CD8-positive, alpha-beta memory T cell (primary cell): ENCODE results near the gene NLRP9. TPM values are rescaled to one million over a fixed set of nuclear protein-coding genes. Genes with fewer than 3 reads are reported as not detected.
"Not testable (repeated sequence)": the region's sequence is repeated elsewhere in the genome, so short reads cannot be mapped to it uniquely, and the experiment has no call there.

Experiments used
- CTCF ChIA-PET: fragments of 350-600 bp; sonication (Branson Sonifier 250); formaldehyde crosslinking; loops from one replicate; lab custom pipeline; 2021; ENCODE audit warnings: antibody characterized with exemption; lab: Charles Lee
- POLR2A ChIA-PET: fragments of 350-600 bp; sonication (Branson Sonifier 250); formaldehyde crosslinking; loops from one replicate; lab custom pipeline; 2021; ENCODE audit warnings: antibody characterized with exemption; lab: Charles Lee
- DNase-seq, 5 donors: peaks; one replicate each; pipeline versions ENCODE4 v3.0.0 to v3.0.0-alpha.2; 2020 to 2022; ENCODE audit warnings: mixed read lengths in 1 of 5
- H3K27ac ChIP-seq: one replicate; pipeline ENCODE4 v1.7.0; 2013; ENCODE audit warnings: low read depth, mild to moderate bottlenecking, low read length, moderate library complexity
- H3K27me3 ChIP-seq: 2 replicates; pipeline ENCODE4 v1.7.0; 2013; ENCODE audit warnings: low read length, mild to moderate bottlenecking; ENCODE audit not compliant: insufficient read depth, poor library complexity, severe bottlenecking
- H3K36me3 ChIP-seq: 2 replicates; pipeline ENCODE4 v1.7.0; 2013; ENCODE audit warnings: mild to moderate bottlenecking, low read length, moderate library complexity; ENCODE audit not compliant: insufficient read depth
- H3K4me1 ChIP-seq: 2 replicates; pipeline ENCODE4 v1.7.0; 2013; ENCODE audit warnings: mild to moderate bottlenecking, low read length, moderate library complexity; ENCODE audit not compliant: insufficient read depth
- H3K4me3 ChIP-seq: 2 replicates; pipeline ENCODE4 v1.7.0; 2013; ENCODE audit warnings: mild to moderate bottlenecking, low read length
- H3K9me3 ChIP-seq: 2 replicates; pipeline ENCODE4 v1.7.0; 2013; ENCODE audit warnings: mild to moderate bottlenecking, low read length
- H3K27ac Mint-ChIP-seq, 8 donors: one replicate each; pipeline ENCODE4 v1.8.0; 2020 to 2021; ENCODE audit warnings: mixed read lengths in 8 of 8, mild to moderate bottlenecking in 6 of 8, inconsistent platforms in 3 of 8, moderate library complexity in 3 of 8
- H3K27me3 Mint-ChIP-seq, 2 donors: one replicate each; pipeline ENCODE4 v1.8.0; 2020 to 2021; ENCODE audit warnings: mixed read lengths in 2 of 2, mild to moderate bottlenecking in 1 of 2, moderate library complexity in 1 of 2
- H3K36me3 Mint-ChIP-seq, 3 donors: one replicate each; pipeline ENCODE4 v1.8.0; 2020 to 2021; ENCODE audit warnings: mixed read lengths in 3 of 3, inconsistent platforms in 1 of 3, mild to moderate bottlenecking in 1 of 3
- H3K4me1 Mint-ChIP-seq, 3 donors: one replicate each; pipeline ENCODE4 v1.8.0; 2020 to 2021; ENCODE audit warnings: mixed read lengths in 3 of 3, inconsistent platforms in 1 of 3, mild to moderate bottlenecking in 1 of 3
- H3K4me3 Mint-ChIP-seq, 7 donors: one replicate each; pipeline ENCODE4 v1.8.0; 2020 to 2021; ENCODE audit warnings: mixed read lengths in 7 of 7, mild to moderate bottlenecking in 6 of 7, moderate library complexity in 4 of 7, inconsistent platforms in 2 of 7
- H3K9me3 Mint-ChIP-seq, 5 donors: one replicate each; pipeline ENCODE4 v1.8.0; 2020 to 2022; ENCODE audit warnings: mixed read lengths in 5 of 5, mild to moderate bottlenecking in 3 of 5, moderate library complexity in 2 of 5, inconsistent platforms in 1 of 5
- polyA plus RNA-seq: library from polyadenylated mRNA; unstranded; fragments of 300-500 nt; fragmentation: Illumina TruSeq; gene quantifications from one replicate; pipeline ENCODE4 v1.2.3, GENCODE V29; 2021
- total RNA-seq, 2 experiments: library from RNA; stranded (reverse); gene quantifications; one replicate each; pipeline ENCODE4 v1.2.3, GENCODE V29; 2021

Gene NLRP9
- total and polyA plus RNA-seq, 3 experiments from 2014 or later: not detected

- DNase-seq, H3K36me3 Mint-ChIP-seq, H3K4me3 Mint-ChIP-seq, CTCF ChIA-PET, H3K27ac ChIP-seq, H3K9me3 ChIP-seq, H3K9me3 Mint-ChIP-seq, H3K4me3 ChIP-seq, H3K4me1 ChIP-seq, H3K27me3 ChIP-seq, POLR2A ChIA-PET, H3K27ac Mint-ChIP-seq, H3K4me1 Mint-ChIP-seq, H3K36me3 ChIP-seq: not testable (repeated sequence)
- H3K27me3 Mint-ChIP-seq: peaks cover 10 to 28% of the 10 kb centered on the region in 2 donors
Observed at GRCh38 chr19:55756808-55757207, 18.6 kb upstream of the NLRP9 start.

- Mint-ChIP-seq H3K36me3 (no peaks in the 10 kb centered on the region), H3K4me1 (no peaks in the 10 kb centered on the region), H3K27me3 (peaks cover 3 to 20% of the 10 kb centered on the region in 2 donors), H3K27ac (no peak overlapping the region), H3K9me3 (peaks cover 0 to 5% (median 0%) of the 10 kb centered on the region in 5 donors), H3K4me3 (no peak overlapping the region)
- no peak overlapping the region for H3K4me3 ChIP-seq
- H3K36me3 ChIP-seq: no peaks in the 10 kb centered on the region
- no peaks in the 10 kb centered on the region for H3K27me3 ChIP-seq
- no peaks in the 10 kb centered on the region for H3K4me1 ChIP-seq
- no peak for DNase-seq
- H3K9me3 ChIP-seq: no peaks in the 10 kb centered on the region
- ChIA-PET CTCF (no interaction called here), POLR2A (no interaction called here)
- H3K27ac ChIP-seq: no peak overlapping the region
Observed at GRCh38 chr19:55753401-55753800, 15.2 kb upstream of the NLRP9 start.

DNA sequence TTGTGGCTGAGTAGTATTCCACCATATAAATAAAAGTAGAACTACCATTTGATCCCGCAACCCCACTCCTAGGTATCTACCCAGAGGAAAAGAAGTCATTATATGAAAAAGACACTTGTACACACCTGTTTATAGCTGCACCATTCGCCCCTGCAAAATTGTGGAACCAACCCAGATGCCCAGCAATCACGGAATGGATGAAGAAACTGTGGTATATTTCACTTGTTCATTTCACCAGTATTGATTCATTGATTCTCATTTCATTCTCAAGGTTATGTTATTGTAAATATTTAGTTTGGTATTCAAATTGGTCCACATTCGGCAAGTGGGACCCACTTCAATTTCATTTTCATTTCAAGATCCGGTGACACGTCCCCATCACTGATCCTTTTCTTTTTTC is 12.5 kb upstream of the NLRP9 start:
- Mint-ChIP-seq H3K27me3 (peaks cover 0 to 14% of the 10 kb centered on the region in 2 donors), H3K4me1 (no peaks in the 10 kb centered on the region), H3K4me3 (no peak overlapping the region), H3K36me3 (no peaks in the 10 kb centered on the region), H3K9me3 (peaks cover 0 to 5% (median 0%) of the 10 kb centered on the region in 5 donors), H3K27ac (no peak overlapping the region)
- ChIA-PET POLR2A (no interaction called here), CTCF (no interaction called here)
- no peak overlapping the region for H3K4me3 ChIP-seq
- H3K4me1 ChIP-seq: no peaks in the 10 kb centered on the region
- H3K36me3 ChIP-seq: no peaks in the 10 kb centered on the region
- no peak for DNase-seq
- H3K9me3 ChIP-seq: no peaks in the 10 kb centered on the region
- H3K27ac ChIP-seq: no peak overlapping the region
- H3K27me3 ChIP-seq: no peaks in the 10 kb centered on the region

DNA sequence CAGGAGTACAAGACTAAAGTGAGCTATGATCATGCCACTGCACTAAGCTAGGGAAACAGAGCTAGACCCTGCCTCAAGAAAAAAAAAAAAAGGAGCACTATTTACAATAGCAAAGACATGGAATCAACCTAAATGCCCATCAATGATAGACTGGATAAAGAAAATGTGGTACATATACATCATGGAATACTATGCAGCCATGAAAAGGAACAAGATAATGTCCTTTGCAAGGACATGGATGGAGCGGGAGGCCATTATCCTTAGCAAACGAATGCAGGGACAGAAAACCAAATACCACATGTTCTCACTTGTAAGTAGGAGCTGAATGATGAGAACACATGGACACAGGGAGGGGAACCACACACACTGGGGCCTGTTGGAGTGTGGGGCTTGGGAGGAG is 7.8 kb downstream of the NLRP9 start:
- H3K4me1 Mint-ChIP-seq, H3K9me3 Mint-ChIP-seq, H3K27ac Mint-ChIP-seq, H3K4me3 ChIP-seq, DNase-seq, H3K4me1 ChIP-seq, CTCF ChIA-PET, H3K27me3 ChIP-seq, H3K9me3 ChIP-seq, H3K4me3 Mint-ChIP-seq, H3K36me3 ChIP-seq, POLR2A ChIA-PET, H3K36me3 Mint-ChIP-seq, H3K27ac ChIP-seq: not testable (repeated sequence)
- H3K27me3 Mint-ChIP-seq: peaks cover 10 to 13% of the 10 kb centered on the region in 2 donors

DNA sequence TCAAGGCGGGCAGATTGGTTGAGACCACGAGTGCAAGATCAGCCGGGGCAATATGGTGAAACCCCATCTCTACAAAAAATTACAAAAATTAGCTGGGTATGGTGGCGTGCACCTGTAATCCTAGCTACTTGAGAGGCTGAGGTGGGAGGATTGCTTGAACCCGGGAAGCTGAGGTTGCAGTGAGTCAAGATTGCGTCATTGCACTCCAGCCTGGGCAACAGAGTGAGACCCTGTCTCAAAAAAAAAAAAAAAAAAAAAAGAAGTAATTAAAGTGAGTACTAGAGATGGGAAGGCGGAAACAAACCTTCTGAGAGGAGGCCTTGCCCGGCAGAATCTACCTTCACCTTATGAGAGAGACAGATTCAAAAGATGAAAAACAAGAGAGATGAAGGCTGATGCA is 14.7 kb downstream of the NLRP9 start:
- Histone ChIP-seq H3K9me3 (no peaks in the 10 kb centered on the region), H3K27ac (no peak overlapping the region), H3K36me3 (no peaks in the 10 kb centered on the region), H3K4me1 (no peaks in the 10 kb centered on the region), H3K4me3 (no peak overlapping the region), H3K27me3 (no peaks in the 10 kb centered on the region)
- Mint-ChIP-seq H3K4me1 (no peaks in the 10 kb centered on the region), H3K36me3 (peaks cover 0 to 4% (median 3%) of the 10 kb centered on the region in 3 donors), H3K9me3 (peaks cover 10 to 30% (median 25%) of the 10 kb centered on the region in 5 donors), H3K27ac (no peak overlapping the region), H3K27me3 (peaks cover 42 to 59% of the 10 kb centered on the region in 2 donors), H3K4me3 (no peak overlapping the region)
- no peak for DNase-seq
- ChIA-PET POLR2A (interaction anchor here (0.7 kb wide), 1 partner anchor 544 kb away, joined by 8 read pairs; no protein-coding TSS in a partner anchor), CTCF (no interaction called here)

DNA sequence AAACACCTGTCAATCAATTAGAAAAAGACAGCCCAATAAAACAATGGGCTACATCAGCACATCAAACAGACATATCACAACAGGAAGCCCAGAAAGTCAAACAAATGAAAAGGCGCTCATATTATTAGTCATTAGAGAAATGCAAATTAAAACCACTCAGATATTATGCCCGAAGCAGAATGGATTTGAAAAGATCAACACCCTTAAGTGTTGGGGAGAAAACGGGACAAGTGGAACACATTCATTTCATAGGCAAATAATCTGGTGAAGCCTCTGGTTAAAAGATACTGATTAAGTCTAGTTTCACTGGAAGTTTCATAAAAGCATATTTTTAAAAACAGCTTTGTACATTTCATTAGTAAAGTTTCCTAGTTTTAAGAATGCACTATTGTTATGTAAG is 17.4 kb downstream of the NLRP9 start:
- no peaks in the 10 kb centered on the region for H3K36me3 ChIP-seq
- no peaks in the 10 kb centered on the region for H3K4me1 ChIP-seq
- no peak overlapping the region for H3K4me3 ChIP-seq
- no peak for DNase-seq
- H3K27me3 ChIP-seq: no peaks in the 10 kb centered on the region
- Mint-ChIP-seq H3K9me3 (peaks cover 10 to 30% (median 25%) of the 10 kb centered on the region in 5 donors), H3K27me3 (peaks cover 54 to 77% of the 10 kb centered on the region in 2 donors), H3K4me1 (no peaks in the 10 kb centered on the region), H3K36me3 (peaks cover 0 to 4% (median 3%) of the 10 kb centered on the region in 3 donors), H3K4me3 (no peak overlapping the region), H3K27ac (no peak overlapping the region)
- ChIA-PET CTCF (no interaction called here), POLR2A (no interaction called here)
- no peaks in the 10 kb centered on the region for H3K9me3 ChIP-seq
- no peak overlapping the region for H3K27ac ChIP-seq

DNA sequence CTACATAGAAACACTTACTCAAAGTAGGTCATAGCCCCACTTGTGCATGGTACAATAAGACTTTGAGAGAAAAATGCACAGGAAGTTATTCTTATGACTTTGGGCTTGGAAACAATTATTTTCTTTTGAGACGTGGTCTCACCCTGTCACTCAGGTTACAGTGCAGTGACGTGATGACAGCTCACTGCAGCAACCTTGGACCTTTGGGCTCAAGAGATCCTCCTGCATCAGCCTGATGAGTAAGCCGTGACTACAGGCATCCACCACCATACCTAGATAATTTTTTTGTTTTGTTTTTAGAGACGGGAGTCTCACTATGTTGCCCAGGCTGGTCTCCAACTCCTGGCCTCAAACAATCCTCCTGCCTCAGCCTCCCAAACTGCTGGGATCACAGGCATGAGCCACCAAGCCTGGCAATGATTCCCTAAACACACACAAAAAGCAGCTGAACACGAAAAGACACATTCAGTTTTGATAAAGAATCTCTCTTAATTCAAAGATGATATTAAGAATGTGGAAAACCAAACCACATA is 17.9 kb downstream of the NLRP9 start:
- Mint-ChIP-seq H3K9me3 (peaks cover 10 to 30% (median 25%) of the 10 kb centered on the region in 5 donors), H3K4me3 (no peak overlapping the region), H3K27me3 (peaks cover 52 to 77% of the 10 kb centered on the region in 2 donors), H3K36me3 (peaks cover 0 to 4% (median 3%) of the 10 kb centered on the region in 3 donors), H3K27ac (no peak overlapping the region), H3K4me1 (no peaks in the 10 kb centered on the region)
- H3K9me3 ChIP-seq: no peaks in the 10 kb centered on the region
- DNase-seq: no peak
- no peak overlapping the region for H3K4me3 ChIP-seq
- no peak overlapping the region for H3K27ac ChIP-seq
- no peaks in the 10 kb centered on the region for H3K36me3 ChIP-seq
- H3K4me1 ChIP-seq: no peaks in the 10 kb centered on the region
- ChIA-PET CTCF (no interaction called here), POLR2A (no interaction called here)
- H3K27me3 ChIP-seq: no peaks in the 10 kb centered on the region

- H3K36me3 ChIP-seq, H3K4me3 ChIP-seq, H3K4me3 Mint-ChIP-seq, CTCF ChIA-PET, H3K4me1 ChIP-seq, H3K36me3 Mint-ChIP-seq, H3K9me3 ChIP-seq, H3K27ac ChIP-seq, H3K27ac Mint-ChIP-seq, POLR2A ChIA-PET, DNase-seq, H3K4me1 Mint-ChIP-seq, H3K27me3 ChIP-seq: not testable (repeated sequence)
- peaks cover 51 to 71% of the 10 kb centered on the region in 2 donors for H3K27me3 Mint-ChIP-seq
- peaks cover 10 to 30% (median 25%) of the 10 kb centered on the region in 5 donors for H3K9me3 Mint-ChIP-seq
Observed at GRCh38 chr19:55717879-55718711, 20.1 kb downstream of the NLRP9 start.
